ENCODE results near the gene LARGE1.

The LARGE1 gene

GRCh38 chr22:33418484-33418883, 501.8 kb downstream of the LARGE1 start:
- DNase-seq (ENCODE audit: low read depth), result no peak
- H3K4me3 ChIP-seq (ENCODE audit: low read length), result no peak overlapping the region
- no peak for TF ChIP-seq CTCF (IDR thresholded peaks at IDR 0.05; ENCODE audit: insufficient read depth, low read depth, low read length, missing control alignments)

- no peak for DNase-seq (ENCODE audit: low read depth)
- no peak for TF ChIP-seq CTCF (IDR thresholded peaks at IDR 0.05; ENCODE audit: insufficient read depth, low read depth, low read length, missing control alignments)
- no peak overlapping the region for H3K4me3 ChIP-seq (ENCODE audit: low read length)
These were observed 504.9 kb downstream of the LARGE1 start for GRCh38 chr22:33415401-33415800.

- no peak overlapping the region for H3K4me3 ChIP-seq (ENCODE audit: low read length)
- no peak for DNase-seq (ENCODE audit: low read depth)
- no peak for TF ChIP-seq CTCF (IDR thresholded peaks at IDR 0.05; ENCODE audit: insufficient read depth, low read depth, low read length, missing control alignments)
These were observed 511.2 kb downstream of the LARGE1 start for GRCh38 chr22:33409079-33409478.

GRCh38 chr22:33405194-33405593, 515.1 kb downstream of the LARGE1 start:
- no peak for TF ChIP-seq CTCF (IDR thresholded peaks at IDR 0.05; ENCODE audit: insufficient read depth, low read depth, low read length, missing control alignments)
- DNase-seq (ENCODE audit: low read depth), result no peak
- H3K4me3 ChIP-seq (ENCODE audit: low read length), result no peak overlapping the region

- no peak for TF ChIP-seq CTCF (IDR thresholded peaks at IDR 0.05; ENCODE audit: insufficient read depth, low read depth, low read length, missing control alignments)
- no peak overlapping the region for H3K4me3 ChIP-seq (ENCODE audit: low read length)
- DNase-seq (ENCODE audit: low read depth), result no peak
These were observed 515.6 kb downstream of the LARGE1 start for GRCh38 chr22:33404723-33405122.

- no peak for TF ChIP-seq CTCF (IDR thresholded peaks at IDR 0.05; ENCODE audit: insufficient read depth, low read depth, low read length, missing control alignments)
- DNase-seq (ENCODE audit: low read depth), result no peak
- H3K4me3 ChIP-seq (ENCODE audit: low read length), result no peak overlapping the region
These were observed 518.0 kb downstream of the LARGE1 start for GRCh38 chr22:33402325-33402724.

GRCh38 chr22:33401291-33401690, 519.0 kb downstream of the LARGE1 start:
- TF ChIP-seq CTCF (IDR thresholded peaks at IDR 0.05; ENCODE audit: insufficient read depth, low read depth, low read length, missing control alignments), result no peak
- H3K4me3 ChIP-seq (ENCODE audit: low read length), result no peak overlapping the region
- no peak for DNase-seq (ENCODE audit: low read depth)

Measured in epithelial cell of esophagus (primary cell).